Neuronal stem cell (in vitro differentiated cells): ENCODE measurements around the gene NRXN3.

Source experiments
- DNase-seq: peaks from one replicate; pipeline ENCODE4 v3.0.0-alpha.2; 2013; ENCODE audit warnings: low spot score
- H2AFZ ChIP-seq: one replicate; pipeline ENCODE4 v1.6.1; 2013; ENCODE audit warnings: mild to moderate bottlenecking, low read length, inconsistent platforms
- H2AK5ac ChIP-seq: 2 replicates; pipeline ENCODE4 v1.6.1; 2013; ENCODE audit warnings: low read depth, mild to moderate bottlenecking, inconsistent platforms, low read length, moderate library complexity, mixed read lengths
- H2BK120ac ChIP-seq: 2 replicates; pipeline ENCODE4 v1.6.1; 2013; ENCODE audit warnings: low read depth, mild to moderate bottlenecking, inconsistent platforms, low read length, moderate library complexity, mixed read lengths
- H2BK12ac ChIP-seq: one replicate; pipeline ENCODE4 v1.6.1; 2013; ENCODE audit warnings: low read length, inconsistent platforms
- H2BK15ac ChIP-seq: 2 replicates; pipeline ENCODE4 v1.6.1; 2013; ENCODE audit warnings: mild to moderate bottlenecking, low read length, inconsistent platforms, mixed read lengths
- H2BK5ac ChIP-seq: one replicate; pipeline ENCODE4 v1.6.1; 2013; ENCODE audit warnings: inconsistent platforms, mild to moderate bottlenecking, low read length, moderate library complexity
- H3K14ac ChIP-seq: one replicate; pipeline ENCODE4 v1.6.1; 2013; ENCODE audit warnings: low read length, inconsistent platforms
- H3K18ac ChIP-seq: 2 replicates; pipeline ENCODE4 v1.6.1; 2013; ENCODE audit warnings: low read length, inconsistent platforms
- H3K23ac ChIP-seq: 2 replicates; pipeline ENCODE4 v1.6.1; 2013; ENCODE audit warnings: low read depth, mild to moderate bottlenecking, mixed read lengths, low read length, inconsistent platforms; ENCODE audit not compliant: poor library complexity
- H3K27ac ChIP-seq: replicated peaks from 3 replicates; pipeline ENCODE4 v1.5.1; 2013; ENCODE audit warnings: low read length, inconsistent platforms
- H3K27me3 ChIP-seq, 3 experiments: 2 replicates each; pipeline ENCODE4 v1.6.1; 2013; ENCODE audit warnings: low read length in 3 of 3, mild to moderate bottlenecking in 2 of 3, inconsistent platforms in 1 of 3, low read depth in 1 of 3, mixed read lengths in 1 of 3, moderate library complexity in 1 of 3; ENCODE audit not compliant: control insufficient read depth in 3 of 3, insufficient read depth in 3 of 3
- H3K36me3 ChIP-seq, 2 donors: replicated peaks in 1 of 2; 2 replicates each; pipeline ENCODE4 v1.6.1; 2013; ENCODE audit warnings: low read length in 2 of 2; ENCODE audit not compliant: control insufficient read depth in 2 of 2, insufficient read depth in 2 of 2
- H3K4ac ChIP-seq: 2 replicates; pipeline ENCODE4 v1.6.1; 2013; ENCODE audit warnings: inconsistent platforms, mild to moderate bottlenecking, low read length, moderate library complexity
- H3K4me1 ChIP-seq, 2 donors: 1 replicate in 1 of 2; 2 replicates in 1 of 2; pipeline ENCODE4 v1.6.1; 2013; ENCODE audit warnings: low read length in 2 of 2, low read depth in 1 of 2; ENCODE audit not compliant: control insufficient read depth in 2 of 2, insufficient read depth in 1 of 2
- H3K4me2 ChIP-seq: one replicate; pipeline ENCODE4 v1.6.1; 2013; ENCODE audit warnings: mild to moderate bottlenecking, low read length, inconsistent platforms; ENCODE audit not compliant: insufficient read depth, poor library complexity, severe bottlenecking
- H3K4me3 ChIP-seq, 2 donors: 2 replicates each; pipeline ENCODE4 v1.5.1; 2013; ENCODE audit warnings: low read length in 2 of 2, mild to moderate bottlenecking in 2 of 2, inconsistent platforms in 1 of 2, moderate library complexity in 1 of 2
- H3K79me1 ChIP-seq: one replicate; pipeline ENCODE4 v1.6.1; 2013; ENCODE audit warnings: low read depth, mild to moderate bottlenecking, inconsistent platforms, low read length, moderate library complexity
- H3K9ac ChIP-seq: one replicate; pipeline ENCODE4 v1.6.1; 2013; ENCODE audit warnings: mild to moderate bottlenecking, low read depth, low read length, inconsistent platforms; ENCODE audit not compliant: poor library complexity
- H3K9me3 ChIP-seq, 2 donors: replicated peaks in 1 of 2; 2 replicates each; pipeline versions ENCODE3 to v1.6.1; 2013; ENCODE audit warnings: low read length in 2 of 2, mild to moderate bottlenecking in 2 of 2, inconsistent platforms in 1 of 2, low read depth in 1 of 2, mixed read lengths in 1 of 2, moderate library complexity in 1 of 2; ENCODE audit not compliant: control insufficient read depth in 2 of 2, insufficient read depth in 1 of 2
- H4K8ac ChIP-seq: one replicate; pipeline ENCODE4 v1.6.1; 2013; ENCODE audit warnings: low read depth, mild to moderate bottlenecking, inconsistent platforms, low read length, moderate library complexity
- H4K91ac ChIP-seq: one replicate; pipeline ENCODE4 v1.6.1; 2013; ENCODE audit warnings: low read length, low read depth, mild to moderate bottlenecking, inconsistent platforms; ENCODE audit not compliant: poor library complexity
- WGBS, 2 donors: extraction: QIAGEN DNeasy Blood & Tissue Kit; methylation state at CpG; one replicate each; pipeline ENCODE4 v1.1.7; 2013; ENCODE audit warnings: missing lambda C conversion rate in 2 of 2, mixed read lengths in 1 of 2; ENCODE audit not compliant: insufficient read length in 2 of 2, insufficient replicate concordance in 1 of 2; ENCODE audit errors: extremely low coverage in 2 of 2; 5-methylcytosine and 5-hydroxymethylcytosine counted together

Gene NRXN3

DNA sequence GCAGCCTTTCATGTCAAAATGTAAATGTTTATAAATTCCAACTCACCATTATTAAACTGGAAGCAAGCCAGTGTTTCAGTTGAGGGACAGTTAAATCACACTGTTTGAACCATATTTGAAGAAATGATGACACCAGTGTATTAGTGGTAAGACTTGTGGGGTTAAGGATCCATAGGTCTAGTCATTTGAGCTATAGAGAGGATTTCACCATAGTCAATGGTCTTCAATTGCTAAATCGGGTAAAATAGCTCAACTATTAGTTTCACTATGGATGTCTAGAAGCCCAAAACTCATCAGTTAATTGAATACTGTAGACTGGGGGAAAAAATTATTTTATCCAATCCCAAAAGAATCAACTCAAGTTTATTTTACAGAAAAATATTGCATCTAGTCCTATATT is 659.1 kb downstream of the NRXN3 start:
- H2BK5ac ChIP-seq: no peak overlapping the region
- H3K79me1 ChIP-seq: no peaks in the 10 kb centered on the region
- no peak overlapping the region for H2BK15ac ChIP-seq
- H3K4me1 ChIP-seq: no peaks in the 10 kb centered on the region
- no peak overlapping the region for H3K23ac ChIP-seq
- WGBS, 2 donors: no CpG with 5 or more reads among the region's 1 CpG
- H2BK12ac ChIP-seq: no peak overlapping the region
- H4K91ac ChIP-seq: no peak overlapping the region
- no peaks in the 10 kb centered on the region for H3K27me3 ChIP-seq
- no peak overlapping the region for H3K4me3 ChIP-seq
- H3K9me3 ChIP-seq: no peaks in the 10 kb centered on the region
- H4K8ac ChIP-seq: no peak overlapping the region
- no peak for DNase-seq
- no peak overlapping the region for H3K9ac ChIP-seq
- no peaks in the 10 kb centered on the region for H3K36me3 ChIP-seq
- no peak overlapping the region for H2AK5ac ChIP-seq
- H3K18ac ChIP-seq: no peak overlapping the region
- no peak overlapping the region for H2AFZ ChIP-seq
- no peak overlapping the region for H3K4ac ChIP-seq
- H3K14ac ChIP-seq: no peak overlapping the region
- no peak overlapping the region for H2BK120ac ChIP-seq
- H3K4me2 ChIP-seq: no peak overlapping the region
- H3K27ac ChIP-seq: no peak overlapping the region

DNA sequence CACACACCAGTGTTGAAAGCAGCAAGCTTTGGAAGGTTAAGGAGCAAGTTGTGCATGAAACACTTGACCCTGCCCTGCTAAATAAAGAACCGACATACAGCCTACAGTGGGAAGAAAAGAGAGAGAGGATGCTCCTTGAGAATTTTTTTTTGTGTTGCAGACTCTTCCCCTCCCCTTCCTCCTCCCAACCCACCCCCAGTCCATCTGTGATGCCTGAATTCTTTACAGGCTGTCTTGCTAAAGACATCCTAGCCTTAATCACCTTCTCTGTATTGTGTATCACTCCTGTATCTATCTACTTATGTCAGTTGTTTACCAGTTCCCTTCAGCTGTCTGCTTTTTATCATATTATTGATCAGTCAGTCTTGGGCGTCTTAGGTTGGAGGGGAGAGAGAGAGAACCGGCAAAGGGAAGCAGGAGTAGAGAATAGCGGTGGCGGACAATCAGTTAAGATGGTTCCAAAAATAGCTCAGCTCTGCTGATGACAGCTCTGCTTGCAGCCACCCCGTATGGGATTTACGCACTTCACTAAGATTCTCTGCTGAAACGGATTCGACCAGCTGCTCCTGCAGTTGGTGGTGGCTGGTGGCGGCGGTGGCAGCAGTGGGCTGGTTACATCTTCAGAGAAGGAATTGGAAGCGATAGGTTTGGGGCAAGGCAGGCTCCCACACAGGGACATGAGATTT is 664.7 kb downstream of the NRXN3 start:
- H4K8ac ChIP-seq: no peak overlapping the region
- H3K27ac ChIP-seq: no peak overlapping the region
- no peak overlapping the region for H2AK5ac ChIP-seq
- H2AFZ ChIP-seq: no peak overlapping the region
- no peaks in the 10 kb centered on the region for H3K36me3 ChIP-seq
- no peak overlapping the region for H3K18ac ChIP-seq
- no peaks in the 10 kb centered on the region for H3K79me1 ChIP-seq
- no peak overlapping the region for H2BK5ac ChIP-seq
- H3K27me3 ChIP-seq: no peaks in the 10 kb centered on the region
- no CpG with 5 or more reads among the region's 12 CpGs for WGBS, 2 donors
- H3K23ac ChIP-seq: no peak overlapping the region
- no peak overlapping the region for H2BK120ac ChIP-seq
- H4K91ac ChIP-seq: no peak overlapping the region
- H2BK15ac ChIP-seq: no peak overlapping the region
- no peaks in the 10 kb centered on the region for H3K9me3 ChIP-seq
- no peak overlapping the region for H3K9ac ChIP-seq
- H2BK12ac ChIP-seq: no peak overlapping the region
- H3K4ac ChIP-seq: no peak overlapping the region
- no peak overlapping the region for H3K14ac ChIP-seq
- DNase-seq: no peak
- H3K4me1 ChIP-seq: no peaks in the 10 kb centered on the region
- H3K4me3 ChIP-seq: no peak overlapping the region
- H3K4me2 ChIP-seq: no peak overlapping the region

DNA sequence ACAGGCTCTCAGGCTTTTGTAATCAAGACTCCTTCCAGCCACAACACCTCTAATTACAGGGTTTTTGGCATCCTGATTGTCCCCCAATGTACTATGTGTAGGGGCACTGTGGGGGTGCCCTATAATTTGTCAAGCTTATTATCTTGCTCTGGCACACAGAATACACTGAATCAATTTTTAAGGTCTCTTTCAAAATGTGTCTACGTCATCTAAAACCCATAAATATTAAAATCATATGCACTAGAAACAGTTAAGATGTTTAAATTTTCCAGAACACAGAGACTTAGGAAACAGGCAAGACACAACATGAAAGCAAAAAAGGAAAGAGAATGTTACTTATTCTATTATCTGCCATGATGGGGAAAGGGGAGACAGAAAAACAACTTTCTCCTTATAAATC is 665.7 kb downstream of the NRXN3 start:
- Histone ChIP-seq H4K8ac (no peak overlapping the region), H2BK5ac (no peak overlapping the region), H2AFZ (no peak overlapping the region), H3K79me1 (no peaks in the 10 kb centered on the region), H2BK15ac (no peak overlapping the region), H3K27ac (no peak overlapping the region), H3K27me3 (no peaks in the 10 kb centered on the region), H3K36me3 (no peaks in the 10 kb centered on the region), H3K4me1 (no peaks in the 10 kb centered on the region), H3K4ac (no peak overlapping the region), H2BK120ac (no peak overlapping the region), H4K91ac (no peak overlapping the region), H2BK12ac (no peak overlapping the region), H3K14ac (no peak overlapping the region), H3K4me2 (no peak overlapping the region), H3K9ac (no peak overlapping the region), H3K9me3 (no peaks in the 10 kb centered on the region), H3K4me3 (no peak overlapping the region), H2AK5ac (no peak overlapping the region), H3K23ac (no peak overlapping the region), H3K18ac (no peak overlapping the region)
- DNase-seq: no peak
- WGBS, 2 donors: no CpG with 5 or more reads among the region's 1 CpG

DNA sequence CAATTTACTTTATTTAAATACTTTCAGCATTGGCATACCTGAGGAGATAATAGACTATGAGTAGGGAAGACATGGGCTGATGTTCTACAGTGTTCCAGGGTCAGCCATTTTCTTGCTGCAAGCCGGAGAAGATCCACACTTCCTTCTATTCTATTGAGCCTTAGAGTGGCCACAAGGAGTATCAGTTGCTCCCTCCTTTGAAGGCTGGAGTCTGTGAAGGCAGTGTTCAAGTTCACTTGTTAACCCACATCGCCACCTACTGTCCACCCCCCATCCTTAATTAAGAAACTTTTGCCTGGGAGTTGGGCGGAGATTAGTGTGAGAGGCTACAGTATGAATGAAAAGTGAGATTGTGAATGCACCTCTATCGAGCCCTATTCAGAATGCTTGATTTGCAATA is 666.6 kb downstream of the NRXN3 start:
- H2BK120ac ChIP-seq: no peak overlapping the region
- no peak overlapping the region for H2BK5ac ChIP-seq
- H3K18ac ChIP-seq: no peak overlapping the region
- H2AFZ ChIP-seq: no peak overlapping the region
- H3K4me2 ChIP-seq: no peak overlapping the region
- no peaks in the 10 kb centered on the region for H3K36me3 ChIP-seq
- peak; percentile 44 for DNase-seq
- no CpG with 5 or more reads among the region's 4 CpGs for WGBS, 2 donors
- no peak overlapping the region for H3K4me3 ChIP-seq
- H2BK12ac ChIP-seq: no peak overlapping the region
- no peaks in the 10 kb centered on the region for H3K4me1 ChIP-seq
- no peak overlapping the region for H2BK15ac ChIP-seq
- no peak overlapping the region for H3K4ac ChIP-seq
- no peaks in the 10 kb centered on the region for H3K9me3 ChIP-seq
- H3K79me1 ChIP-seq: no peaks in the 10 kb centered on the region
- no peak overlapping the region for H4K8ac ChIP-seq
- no peak overlapping the region for H2AK5ac ChIP-seq
- H3K9ac ChIP-seq: no peak overlapping the region
- no peak overlapping the region for H3K23ac ChIP-seq
- no peak overlapping the region for H4K91ac ChIP-seq
- no peaks in the 10 kb centered on the region for H3K27me3 ChIP-seq
- no peak overlapping the region for H3K27ac ChIP-seq
- H3K14ac ChIP-seq: no peak overlapping the region
